Liver (tissue), 3 donors: ENCODE data around the gene ARID4A.
A peak's percentile ranks its signal among the peaks of the same experiment; 100 is the strongest.

ENCODE experiments used
- ATF3 ChIP-seq: IDR thresholded peaks from 2 replicates; pipeline ENCODE4 v1.6.1; 2016; ENCODE audit warnings: antibody characterized with exemption
- CTCF ChIP-seq: fragments of 150-350 bp; IDR thresholded peaks from 2 replicates; pipeline ENCODE4 v1.5.1; 2017; ENCODE audit warnings: improper control_type of control experiment, low read depth, low read length; ENCODE audit not compliant: missing input control
- FOXA1 ChIP-seq: IDR thresholded peaks from 2 replicates; pipeline ENCODE4 v1.6.1; 2016; ENCODE audit warnings: antibody characterized with exemption
- GABPA ChIP-seq, 2 donors: IDR thresholded peaks in 1 of 2; conservative IDR thresholded peaks in 1 of 2; 2 replicates each; pipeline ENCODE4 v1.6.1; 2016; ENCODE audit warnings: antibody characterized with exemption in 2 of 2, mild to moderate bottlenecking in 1 of 2, moderate library complexity in 1 of 2
- MAX ChIP-seq: IDR thresholded peaks from 2 replicates; pipeline ENCODE4 v1.6.1; 2016; ENCODE audit warnings: antibody characterized with exemption
- NR2F2 ChIP-seq: IDR thresholded peaks from 2 replicates; pipeline ENCODE4 v1.6.1; 2016; ENCODE audit warnings: antibody characterized with exemption
- RAD21 ChIP-seq, 2 donors: IDR thresholded peaks; 2 replicates each; pipeline ENCODE4 v1.6.1; 2016; ENCODE audit warnings: antibody characterized with exemption in 2 of 2, mild to moderate bottlenecking in 2 of 2
- RXRA ChIP-seq, 2 donors: IDR thresholded peaks; 2 replicates each; pipeline ENCODE4 v1.6.1; 2017 to 2018; ENCODE audit warnings: antibody characterized with exemption in 2 of 2, mild to moderate bottlenecking in 1 of 2
- SP1 ChIP-seq: IDR thresholded peaks from 2 replicates; pipeline ENCODE4 v1.6.1; 2018; ENCODE audit warnings: antibody characterized with exemption, mild to moderate bottlenecking
- TAF1 ChIP-seq: conservative IDR thresholded peaks from 2 replicates; pipeline ENCODE4 v1.6.1; 2016; ENCODE audit warnings: antibody characterized with exemption, mild to moderate bottlenecking
- YY1 ChIP-seq: IDR thresholded peaks from 2 replicates; pipeline ENCODE4 v1.6.1; 2016; ENCODE audit warnings: antibody characterized with exemption, mild to moderate bottlenecking
- ZBTB33 ChIP-seq: IDR thresholded peaks from 2 replicates; pipeline ENCODE4 v1.6.1; 2016; ENCODE audit warnings: antibody characterized with exemption
- TF ChIP-seq, protein P1 (sequence below): IDR thresholded peaks from 2 replicates; pipeline ENCODE4 v1.6.1; 2016; ENCODE audit warnings: antibody characterized with exemption, mild to moderate bottlenecking
- donor health status: healthy.
- donor health status: healthy.

GRCh38 chr14:58395562-58395811 lies 97.1 kb downstream of the ARID4A start:
- no peak for TF ChIP-seq CTCF
- TF ChIP-seq ATF3 = no peak
- TF ChIP-seq, protein P1, sequence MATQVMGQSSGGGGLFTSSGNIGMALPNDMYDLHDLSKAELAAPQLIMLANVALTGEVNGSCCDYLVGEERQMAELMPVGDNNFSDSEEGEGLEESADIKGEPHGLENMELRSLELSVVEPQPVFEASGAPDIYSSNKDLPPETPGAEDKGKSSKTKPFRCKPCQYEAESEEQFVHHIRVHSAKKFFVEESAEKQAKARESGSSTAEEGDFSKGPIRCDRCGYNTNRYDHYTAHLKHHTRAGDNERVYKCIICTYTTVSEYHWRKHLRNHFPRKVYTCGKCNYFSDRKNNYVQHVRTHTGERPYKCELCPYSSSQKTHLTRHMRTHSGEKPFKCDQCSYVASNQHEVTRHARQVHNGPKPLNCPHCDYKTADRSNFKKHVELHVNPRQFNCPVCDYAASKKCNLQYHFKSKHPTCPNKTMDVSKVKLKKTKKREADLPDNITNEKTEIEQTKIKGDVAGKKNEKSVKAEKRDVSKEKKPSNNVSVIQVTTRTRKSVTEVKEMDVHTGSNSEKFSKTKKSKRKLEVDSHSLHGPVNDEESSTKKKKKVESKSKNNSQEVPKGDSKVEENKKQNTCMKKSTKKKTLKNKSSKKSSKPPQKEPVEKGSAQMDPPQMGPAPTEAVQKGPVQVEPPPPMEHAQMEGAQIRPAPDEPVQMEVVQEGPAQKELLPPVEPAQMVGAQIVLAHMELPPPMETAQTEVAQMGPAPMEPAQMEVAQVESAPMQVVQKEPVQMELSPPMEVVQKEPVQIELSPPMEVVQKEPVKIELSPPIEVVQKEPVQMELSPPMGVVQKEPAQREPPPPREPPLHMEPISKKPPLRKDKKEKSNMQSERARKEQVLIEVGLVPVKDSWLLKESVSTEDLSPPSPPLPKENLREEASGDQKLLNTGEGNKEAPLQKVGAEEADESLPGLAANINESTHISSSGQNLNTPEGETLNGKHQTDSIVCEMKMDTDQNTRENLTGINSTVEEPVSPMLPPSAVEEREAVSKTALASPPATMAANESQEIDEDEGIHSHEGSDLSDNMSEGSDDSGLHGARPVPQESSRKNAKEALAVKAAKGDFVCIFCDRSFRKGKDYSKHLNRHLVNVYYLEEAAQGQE = no peak
- no peak for TF ChIP-seq RXRA (IDR thresholded peaks at IDR 0.05)
- no peak for TF ChIP-seq FOXA1
- no peak for TF ChIP-seq GABPA (IDR thresholded peaks at IDR 0.05 in 1 of 2, conservative IDR thresholded peaks at IDR 0.05 in 1 of 2)
- no peak for TF ChIP-seq ZBTB33
- no peak for TF ChIP-seq TAF1
- no peak for TF ChIP-seq NR2F2
- TF ChIP-seq YY1 = no peak
- TF ChIP-seq RAD21 (IDR thresholded peaks at IDR 0.05) = no peak
- no peak for TF ChIP-seq MAX
- TF ChIP-seq SP1 = peak; percentile 4
